ENCODE results near the gene CDH23. TPM values are rescaled to one million over a fixed set of nuclear protein-coding genes. Genes with fewer than 3 reads are reported as not detected.

CDH23 gene
- total RNA-seq, 2 donors from 2014 or later: 1.4 to 1.6 TPM

DNA sequence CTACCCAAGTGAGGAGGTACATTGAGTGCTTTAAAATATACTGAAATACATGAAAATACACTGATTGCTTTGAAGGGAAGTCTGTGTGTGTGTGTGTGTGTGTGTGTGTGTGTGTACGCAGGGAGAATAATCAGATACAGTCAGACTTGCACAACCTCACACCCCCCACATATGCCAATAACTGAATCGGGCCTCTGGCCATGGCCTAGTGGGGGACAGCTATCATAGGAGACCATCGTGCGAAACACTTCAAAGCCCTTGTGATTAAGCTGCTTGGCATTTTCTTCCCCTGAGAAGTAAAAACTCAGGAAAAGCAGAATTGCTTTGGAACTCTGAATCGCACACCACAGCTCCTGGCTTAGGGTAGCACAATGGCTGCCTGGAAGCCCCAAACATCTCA, 187.7 kb downstream of the CDH23 start:
- Histone ChIP-seq H3K27me3 (no peaks in the 10 kb centered on the region), H3K4me1 (no peaks in the 10 kb centered on the region), H3K36me3 (no peaks in the 10 kb centered on the region), H3K4me3 (no peak overlapping the region), H3K9ac (ENCODE audit: low read depth in 2 of 2, low read length in 2 of 2) (no peak overlapping the region), H3K9me3 (no peaks in the 10 kb centered on the region), H3K27ac (no peak overlapping the region)
- TF ChIP-seq, protein P1, sequence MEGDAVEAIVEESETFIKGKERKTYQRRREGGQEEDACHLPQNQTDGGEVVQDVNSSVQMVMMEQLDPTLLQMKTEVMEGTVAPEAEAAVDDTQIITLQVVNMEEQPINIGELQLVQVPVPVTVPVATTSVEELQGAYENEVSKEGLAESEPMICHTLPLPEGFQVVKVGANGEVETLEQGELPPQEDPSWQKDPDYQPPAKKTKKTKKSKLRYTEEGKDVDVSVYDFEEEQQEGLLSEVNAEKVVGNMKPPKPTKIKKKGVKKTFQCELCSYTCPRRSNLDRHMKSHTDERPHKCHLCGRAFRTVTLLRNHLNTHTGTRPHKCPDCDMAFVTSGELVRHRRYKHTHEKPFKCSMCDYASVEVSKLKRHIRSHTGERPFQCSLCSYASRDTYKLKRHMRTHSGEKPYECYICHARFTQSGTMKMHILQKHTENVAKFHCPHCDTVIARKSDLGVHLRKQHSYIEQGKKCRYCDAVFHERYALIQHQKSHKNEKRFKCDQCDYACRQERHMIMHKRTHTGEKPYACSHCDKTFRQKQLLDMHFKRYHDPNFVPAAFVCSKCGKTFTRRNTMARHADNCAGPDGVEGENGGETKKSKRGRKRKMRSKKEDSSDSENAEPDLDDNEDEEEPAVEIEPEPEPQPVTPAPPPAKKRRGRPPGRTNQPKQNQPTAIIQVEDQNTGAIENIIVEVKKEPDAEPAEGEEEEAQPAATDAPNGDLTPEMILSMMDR (IDR thresholded peaks at IDR 0.05): no peak
- intact Hi-C loops (cut with DNase I): no loop called here
- no peak for DNase-seq

DNA sequence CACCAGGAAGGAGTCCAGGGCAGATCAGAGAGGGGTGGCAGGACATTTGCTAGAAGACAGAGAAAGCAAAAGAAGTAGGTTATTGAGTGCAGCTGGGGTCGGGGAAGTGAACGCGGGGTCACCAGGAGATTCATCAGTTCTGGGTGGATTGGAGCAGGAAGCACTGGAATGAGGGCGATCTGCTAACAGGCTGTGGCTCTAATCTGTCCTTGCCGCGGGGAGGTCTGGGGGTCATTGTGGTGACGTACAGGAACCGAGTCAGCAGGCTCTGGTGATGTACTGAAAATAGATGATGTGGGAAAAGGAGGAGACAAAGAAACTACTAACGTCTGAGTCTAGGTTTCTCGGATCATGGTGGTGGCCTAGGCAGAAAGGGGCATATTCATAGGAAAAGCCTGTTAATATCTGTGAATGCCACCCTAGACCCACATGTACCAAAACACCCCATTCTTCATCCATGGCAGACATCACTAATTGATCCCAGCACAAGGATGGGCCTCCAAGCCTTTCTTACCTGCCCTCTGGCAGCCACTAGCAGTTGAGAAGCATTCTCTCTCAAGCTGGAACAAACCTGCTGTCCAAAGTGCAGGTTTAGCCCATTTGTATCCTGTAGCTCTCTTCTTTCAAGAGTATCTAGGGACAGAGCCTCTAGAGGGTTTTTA, 188.3 kb downstream of the CDH23 start:
- no peak overlapping the region for H3K4me3 ChIP-seq
- H3K9ac ChIP-seq (ENCODE audit: low read depth in 2 of 2, low read length in 2 of 2): no peak overlapping the region
- no peak for DNase-seq
- intact Hi-C loops (cut with DNase I): no loop called here
- H3K27me3 ChIP-seq: no peaks in the 10 kb centered on the region
- TF ChIP-seq, protein P1 (IDR thresholded peaks at IDR 0.05): no peak
- no peak overlapping the region for H3K27ac ChIP-seq
- no peaks in the 10 kb centered on the region for H3K9me3 ChIP-seq
- H3K4me1 ChIP-seq: no peaks in the 10 kb centered on the region
- H3K36me3 ChIP-seq: no peaks in the 10 kb centered on the region

DNA sequence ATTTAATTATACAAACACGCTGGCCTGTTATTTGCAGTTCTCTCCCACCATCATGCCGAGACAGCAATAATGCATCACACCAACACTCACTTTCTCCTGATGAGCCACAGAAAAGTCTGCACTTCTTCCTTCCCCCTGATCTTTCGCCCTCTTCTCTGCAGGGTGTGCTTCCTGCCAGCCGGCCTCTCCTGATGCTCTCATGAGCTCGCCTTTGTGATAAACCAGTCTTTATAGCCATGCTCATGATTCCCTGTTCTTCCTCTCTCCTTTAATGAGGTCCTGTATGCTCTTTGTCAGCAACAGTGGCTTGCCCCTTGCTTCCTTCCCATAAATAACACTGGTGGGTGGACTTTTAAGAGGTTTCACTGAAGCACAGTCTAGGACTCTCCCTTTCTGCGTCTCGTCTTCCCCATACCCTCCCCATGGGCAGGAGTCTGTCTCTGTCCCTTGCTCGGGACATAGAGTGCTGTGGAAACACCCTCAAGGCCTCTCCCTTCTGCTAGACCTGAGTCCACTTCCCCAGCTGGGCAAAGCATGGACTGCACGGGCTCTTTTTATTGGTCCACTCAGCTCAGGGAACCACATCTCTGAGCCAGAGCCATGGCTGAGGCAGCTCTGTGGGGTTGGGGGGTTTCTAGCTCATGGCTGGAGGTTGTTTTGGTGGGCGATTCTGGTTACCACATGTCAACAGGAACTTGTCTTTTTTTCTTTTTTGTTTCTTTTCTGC, 189.0 kb downstream of the CDH23 start:
- H3K4me1 ChIP-seq: no peaks in the 10 kb centered on the region
- no peaks in the 10 kb centered on the region for H3K36me3 ChIP-seq
- H3K27me3 ChIP-seq: no peaks in the 10 kb centered on the region
- TF ChIP-seq, protein P1 (IDR thresholded peaks at IDR 0.05): no peak
- no peak overlapping the region for H3K4me3 ChIP-seq
- DNase-seq: no peak
- no peaks in the 10 kb centered on the region for H3K9me3 ChIP-seq
- no peak overlapping the region for H3K27ac ChIP-seq
- intact Hi-C loops (cut with DNase I): no loop called here
- H3K9ac ChIP-seq (ENCODE audit: low read depth in 2 of 2, low read length in 2 of 2): no peak overlapping the region

GRCh38 chr10:71587941-71588573, 191.3 kb downstream of the CDH23 start:
- Histone ChIP-seq H3K9me3 (no peaks in the 10 kb centered on the region), H3K4me1 (no peaks in the 10 kb centered on the region), H3K27me3 (no peaks in the 10 kb centered on the region), H3K9ac (ENCODE audit: low read depth in 2 of 2, low read length in 2 of 2) (no peak overlapping the region), H3K27ac (no peak overlapping the region), H3K36me3 (no peaks in the 10 kb centered on the region), H3K4me3 (no peak overlapping the region)
- TF ChIP-seq, protein P1 (IDR thresholded peaks at IDR 0.05): no peak
- DNase-seq: no peak
- intact Hi-C loops (cut with DNase I): no loop called here

DNA sequence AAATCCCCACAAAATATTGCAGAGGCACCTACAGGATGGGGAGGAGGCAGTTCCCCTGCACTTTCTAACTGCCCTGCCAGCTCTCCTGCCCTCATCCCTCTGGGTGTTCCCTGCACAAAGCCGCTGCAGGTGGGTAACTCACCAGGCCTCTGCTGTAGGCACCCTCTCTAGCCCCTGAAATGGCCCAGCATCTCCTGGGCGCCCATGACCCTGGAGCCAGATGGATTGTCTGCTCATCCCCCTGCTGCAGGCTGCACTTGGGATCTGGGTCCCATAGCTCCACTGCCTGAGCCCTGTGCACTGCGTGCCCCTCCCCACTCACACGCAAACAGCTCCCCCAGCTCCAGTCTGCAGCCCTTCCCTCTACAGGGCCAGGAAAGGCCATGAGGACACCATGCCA, 192.0 kb downstream of the CDH23 start:
- Histone ChIP-seq H3K4me3 (no peak overlapping the region), H3K27ac (no peak overlapping the region), H3K27me3 (no peaks in the 10 kb centered on the region), H3K9me3 (no peaks in the 10 kb centered on the region), H3K9ac (ENCODE audit: low read depth in 2 of 2, low read length in 2 of 2) (no peak overlapping the region), H3K36me3 (no peaks in the 10 kb centered on the region), H3K4me1 (no peaks in the 10 kb centered on the region)
- no peak for DNase-seq
- TF ChIP-seq, protein P1 (IDR thresholded peaks at IDR 0.05): no peak
- intact Hi-C loops (cut with DNase I): no loop called here

All from colonic mucosa (tissue), 4 donors.